SK-N-SH (cell line): ENCODE results near the gene PCED1B. TPM values are rescaled to one million over a fixed set of nuclear protein-coding genes. Genes with fewer than 3 reads are reported as not detected.

Experiments
- CTCF ChIA-PET: fragments of 300-600, 350-600 bp; formaldehyde crosslinking; extraction: SDS; loops from one replicate; lab custom pipeline; 2021; lab: Yijun Ruan, JAX
- POLR2A ChIA-PET: fragments of 350-600 bp; sonication (Branson Sonifier 250); formaldehyde crosslinking; extraction: SDS; loops from one replicate; lab custom pipeline; 2020; ENCODE audit warnings: antibody characterized with exemption, inconsistent platforms; lab: Yijun Ruan, JAX
- DNase-seq: peaks from one replicate; pipeline ENCODE4 v3.0.0; 2012
- H2AFZ ChIP-seq: fragments of 200-600 bp; sonication (generic); 2 replicates; pipeline ENCODE4 v1.8.1; 2016; ENCODE audit warnings: antibody characterized with exemption, mild to moderate bottlenecking, low read depth
- H3F3A ChIP-seq: fragments of 200-600 bp; sonication (generic); replicated peaks from 2 replicates; pipeline ENCODE3; 2016; ENCODE audit warnings: antibody characterized with exemption, mild to moderate bottlenecking; ENCODE audit not compliant: insufficient read depth
- H3K27ac ChIP-seq, 2 experiments: fragments of 200-500 bp in 1 of 2; fragments of 200-600 bp in 1 of 2; sonication (Bioruptor generic) in 1 of 2; sonication (generic), shearing (Covaris generic) in 1 of 2; 2 replicates each; pipeline versions ENCODE4 v1.5.1 to v1.6.1; 2014 to 2016; ENCODE audit warnings: low read depth in 2 of 2, inconsistent platforms in 1 of 2, low read length in 1 of 2, mild to moderate bottlenecking in 1 of 2, mixed read lengths in 1 of 2
- H3K27me3 ChIP-seq: fragments of 200-600 bp; sonication (generic), shearing (Covaris generic); 2 replicates; pipeline ENCODE4 v1.6.1; 2016; ENCODE audit warnings: mixed run types; ENCODE audit not compliant: insufficient read depth
- H3K36me3 ChIP-seq, 2 experiments: fragments of 200-500 bp in 1 of 2; fragments of 200-600 bp in 1 of 2; sonication (Bioruptor generic) in 1 of 2; sonication (generic) in 1 of 2; replicated peaks in 1 of 2; 2 replicates each; pipeline versions ENCODE3 to v1.5.1; 2014 to 2016; ENCODE audit warnings: low read length in 1 of 2, mild to moderate bottlenecking in 1 of 2; ENCODE audit not compliant: insufficient read depth in 2 of 2, control insufficient read depth in 1 of 2
- H3K4me1 ChIP-seq, 2 experiments: fragments of 200-500 bp in 1 of 2; fragments of 200-600 bp in 1 of 2; sonication (Bioruptor generic) in 1 of 2; sonication (generic), shearing (Covaris generic) in 1 of 2; 2 replicates each; pipeline versions ENCODE4 v1.5.1 to v1.6.1; 2014 to 2016; ENCODE audit warnings: low read depth in 1 of 2, low read length in 1 of 2, mixed run types in 1 of 2; ENCODE audit not compliant: insufficient read depth in 2 of 2, control insufficient read depth in 1 of 2
- H3K4me2 ChIP-seq: fragments of 200-600 bp; sonication (generic), shearing (Covaris generic); 2 replicates; pipeline ENCODE4 v1.6.1; 2017; ENCODE audit warnings: mixed run types
- H3K4me3 ChIP-seq, 2 experiments: fragments of 200-500 bp in 1 of 2; fragments of 200-600 bp in 1 of 2; sonication (Bioruptor generic) in 1 of 2; sonication (generic), shearing (Covaris generic) in 1 of 2; 2 replicates each; pipeline versions ENCODE4 v1.5.1 to v1.8.1; 2014 to 2016; ENCODE audit warnings: low read depth in 2 of 2, inconsistent platforms in 1 of 2, low read length in 1 of 2, mild to moderate bottlenecking in 1 of 2, mixed read lengths in 1 of 2, moderate library complexity in 1 of 2
- H3K79me2 ChIP-seq: fragments of 200-600 bp; sonication (generic); 2 replicates; pipeline ENCODE4 v1.8.1; 2017; ENCODE audit warnings: mild to moderate bottlenecking; ENCODE audit not compliant: insufficient read depth
- H3K9ac ChIP-seq: fragments of 200-600 bp; sonication (generic); 2 replicates; pipeline ENCODE4 v1.6.1; 2017; ENCODE audit warnings: mixed run types
- H3K9me2 ChIP-seq: fragments of 200-600 bp; sonication (generic); 2 replicates; pipeline ENCODE4 v1.6.1; 2017; ENCODE audit warnings: mixed run types
- H3K9me3 ChIP-seq: fragments of 200-600 bp; sonication (generic); 2 replicates; pipeline ENCODE4 v1.6.1; 2017; ENCODE audit warnings: mixed run types, mild to moderate bottlenecking, moderate library complexity
- H4K20me1 ChIP-seq: fragments of 200-600 bp; sonication (generic); 2 replicates; pipeline ENCODE4 v1.6.1; 2017; ENCODE audit warnings: mild to moderate bottlenecking, mixed run types; ENCODE audit not compliant: insufficient read depth
- CHD2 ChIP-seq: fragments of 150-350 bp; IDR thresholded peaks from 2 replicates; pipeline ENCODE4 v1.6.1; 2018; ENCODE audit warnings: low read length; ENCODE audit not compliant: partially characterized antibody
- EP300 ChIP-seq, 2 experiments: IDR thresholded peaks; 2 replicates each; pipeline versions ENCODE4 v1.4.0 to v1.6.1; 2012; ENCODE audit warnings: borderline replicate concordance in 1 of 2, low read depth in 1 of 2, low read length in 1 of 2
- EZH2phosphoT487 ChIP-seq: fragments of 200-600 bp; sonication (generic); IDR thresholded peaks from 2 replicates; pipeline ENCODE4 v1.6.1; 2017; ENCODE audit warnings: low read depth, mixed run types, mild to moderate bottlenecking, antibody characterized with exemption, moderate library complexity, borderline replicate concordance
- FOSL2 ChIP-seq: IDR thresholded peaks from 2 replicates; pipeline ENCODE4 v1.4.0; 2012; ENCODE audit warnings: low read depth, mild to moderate bottlenecking, moderate library complexity, borderline replicate concordance
- FOXJ3 ChIP-seq: sonication (generic); formaldehyde crosslinking; IDR thresholded peaks from 2 replicates; pipeline ENCODE4 v1.5.1; 2020; ENCODE audit warnings: mild to moderate bottlenecking, missing genetic modification reagents
- GATA2 ChIP-seq: sonication (generic); formaldehyde crosslinking; IDR thresholded peaks from 2 replicates; pipeline ENCODE4 v1.5.0; 2020; ENCODE audit warnings: mild to moderate bottlenecking, missing genetic modification reagents
- MEF2A ChIP-seq: IDR thresholded peaks from 2 replicates; pipeline ENCODE4 v1.4.0; 2012; ENCODE audit warnings: low read depth, borderline replicate concordance
- NFIC ChIP-seq: IDR thresholded peaks from 2 replicates; pipeline ENCODE4 v1.4.0; 2012; ENCODE audit warnings: borderline replicate concordance
- NRF1 ChIP-seq: IDR thresholded peaks from 2 replicates; pipeline ENCODE4 v1.6.1; 2012; ENCODE audit warnings: low read depth, mild to moderate bottlenecking, low read length
- POLR2AphosphoS5 ChIP-seq: IDR thresholded peaks from 2 replicates; pipeline ENCODE4 v1.6.1; 2012; ENCODE audit warnings: low read depth, low read length
- RCOR1 ChIP-seq: fragments of 150-350 bp; IDR thresholded peaks from 2 replicates; pipeline ENCODE4 v1.6.1; 2017; ENCODE audit warnings: antibody characterized with exemption, low read length
- RFX5 ChIP-seq: IDR thresholded peaks from 2 replicates; pipeline ENCODE4 v1.6.1; 2012; ENCODE audit warnings: mild to moderate bottlenecking, improper control_type of control experiment, low read length
- SIN3A ChIP-seq: IDR thresholded peaks from 2 replicates; pipeline ENCODE4 v1.6.1; 2012; ENCODE audit warnings: low read depth, mild to moderate bottlenecking, low read length, moderate library complexity, borderline replicate concordance
- SMC3 ChIP-seq: IDR thresholded peaks from 2 replicates; pipeline ENCODE4 v1.6.1; 2012; ENCODE audit warnings: low read depth, low read length, improper control_type of control experiment
- TAF1 ChIP-seq: IDR thresholded peaks from 2 replicates; pipeline ENCODE4 v1.6.1; 2012; ENCODE audit warnings: low read depth, mild to moderate bottlenecking, low read length, moderate library complexity, borderline replicate concordance
- TCF12 ChIP-seq: IDR thresholded peaks from 2 replicates; pipeline ENCODE4 v1.4.0; 2012
- YY1 ChIP-seq: IDR thresholded peaks from 2 replicates; pipeline ENCODE4 v1.4.0; 2012; ENCODE audit warnings: low read depth, mild to moderate bottlenecking
- polyA plus RNA-seq, 3 experiments: library from polyadenylated mRNA; depleted of rRNA; stranded (reverse); fragments of >200 nt; gene quantifications; 2 replicates each; pipeline ENCODE4 v1.2.3, GENCODE V29; 2012
- TF ChIP-seq, protein P1 (sequence below): fragments of 150-350 bp; IDR thresholded peaks from 2 replicates; pipeline ENCODE4 v1.6.1; 2016; ENCODE audit warnings: mild to moderate bottlenecking, low read depth, low read length
- TF ChIP-seq, protein P2 (sequence below): fragments of 200-600 bp; sonication (generic); IDR thresholded peaks from 2 replicates; pipeline ENCODE4 v1.6.1; 2017; ENCODE audit warnings: antibody characterized with exemption, mild to moderate bottlenecking, moderate library complexity
- TF ChIP-seq, protein P3 (sequence below): IDR thresholded peaks from 2 replicates; pipeline ENCODE4; 2012
- TF ChIP-seq, protein P4 (sequence below): IDR thresholded peaks from 2 replicates; pipeline ENCODE4 v1.4.0; 2012; ENCODE audit warnings: low read depth, borderline replicate concordance
- TF ChIP-seq, protein P5 (sequence below): IDR thresholded peaks from 2 replicates; pipeline ENCODE4 v1.4.0; 2012; ENCODE audit warnings: low read depth
- TF ChIP-seq, protein P6 (sequence below): fragments of 150-350 bp; IDR thresholded peaks from 2 replicates; pipeline ENCODE4 v1.6.1; 2017; ENCODE audit warnings: antibody characterized with exemption, low read length, low read depth, borderline replicate concordance

PCED1B gene
- polyA plus RNA-seq, 1 of the 3 experiments (the other 2 are of a cell fraction): 0.21 TPM

DNA sequence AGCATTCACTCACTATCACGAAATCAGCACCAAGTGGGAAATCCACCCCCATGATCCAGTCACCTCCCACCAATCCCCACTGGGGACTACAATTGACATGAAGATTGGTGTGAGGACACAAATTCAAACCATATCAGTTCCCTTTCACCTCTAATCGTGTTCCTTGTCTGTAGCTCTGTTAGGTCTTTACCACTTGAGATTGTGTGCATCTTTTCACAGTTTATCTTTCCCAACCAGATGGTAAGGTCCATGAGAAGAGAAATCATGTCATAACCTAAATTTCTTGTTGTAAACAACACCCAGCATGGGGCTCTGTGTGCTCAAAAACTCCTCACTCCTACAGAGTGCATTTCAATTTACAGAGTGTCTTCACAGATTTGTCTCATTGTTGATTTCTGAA is 27.1 kb upstream of the PCED1B start (continued):
- TF ChIP-seq, protein P1, sequence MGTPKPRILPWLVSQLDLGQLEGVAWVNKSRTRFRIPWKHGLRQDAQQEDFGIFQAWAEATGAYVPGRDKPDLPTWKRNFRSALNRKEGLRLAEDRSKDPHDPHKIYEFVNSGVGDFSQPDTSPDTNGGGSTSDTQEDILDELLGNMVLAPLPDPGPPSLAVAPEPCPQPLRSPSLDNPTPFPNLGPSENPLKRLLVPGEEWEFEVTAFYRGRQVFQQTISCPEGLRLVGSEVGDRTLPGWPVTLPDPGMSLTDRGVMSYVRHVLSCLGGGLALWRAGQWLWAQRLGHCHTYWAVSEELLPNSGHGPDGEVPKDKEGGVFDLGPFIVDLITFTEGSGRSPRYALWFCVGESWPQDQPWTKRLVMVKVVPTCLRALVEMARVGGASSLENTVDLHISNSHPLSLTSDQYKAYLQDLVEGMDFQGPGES: no peak
- TF ChIP-seq, protein P2, sequence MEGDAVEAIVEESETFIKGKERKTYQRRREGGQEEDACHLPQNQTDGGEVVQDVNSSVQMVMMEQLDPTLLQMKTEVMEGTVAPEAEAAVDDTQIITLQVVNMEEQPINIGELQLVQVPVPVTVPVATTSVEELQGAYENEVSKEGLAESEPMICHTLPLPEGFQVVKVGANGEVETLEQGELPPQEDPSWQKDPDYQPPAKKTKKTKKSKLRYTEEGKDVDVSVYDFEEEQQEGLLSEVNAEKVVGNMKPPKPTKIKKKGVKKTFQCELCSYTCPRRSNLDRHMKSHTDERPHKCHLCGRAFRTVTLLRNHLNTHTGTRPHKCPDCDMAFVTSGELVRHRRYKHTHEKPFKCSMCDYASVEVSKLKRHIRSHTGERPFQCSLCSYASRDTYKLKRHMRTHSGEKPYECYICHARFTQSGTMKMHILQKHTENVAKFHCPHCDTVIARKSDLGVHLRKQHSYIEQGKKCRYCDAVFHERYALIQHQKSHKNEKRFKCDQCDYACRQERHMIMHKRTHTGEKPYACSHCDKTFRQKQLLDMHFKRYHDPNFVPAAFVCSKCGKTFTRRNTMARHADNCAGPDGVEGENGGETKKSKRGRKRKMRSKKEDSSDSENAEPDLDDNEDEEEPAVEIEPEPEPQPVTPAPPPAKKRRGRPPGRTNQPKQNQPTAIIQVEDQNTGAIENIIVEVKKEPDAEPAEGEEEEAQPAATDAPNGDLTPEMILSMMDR: no peak
- TF ChIP-seq TAF1 (no peak), EP300 (IDR thresholded peaks at IDR 0.05; ENCODE audit: borderline replicate concordance in 1 of 2, low read depth in 1 of 2, low read length in 1 of 2) (no peak), RFX5 (no peak), MEF2A (no peak)

DNA sequence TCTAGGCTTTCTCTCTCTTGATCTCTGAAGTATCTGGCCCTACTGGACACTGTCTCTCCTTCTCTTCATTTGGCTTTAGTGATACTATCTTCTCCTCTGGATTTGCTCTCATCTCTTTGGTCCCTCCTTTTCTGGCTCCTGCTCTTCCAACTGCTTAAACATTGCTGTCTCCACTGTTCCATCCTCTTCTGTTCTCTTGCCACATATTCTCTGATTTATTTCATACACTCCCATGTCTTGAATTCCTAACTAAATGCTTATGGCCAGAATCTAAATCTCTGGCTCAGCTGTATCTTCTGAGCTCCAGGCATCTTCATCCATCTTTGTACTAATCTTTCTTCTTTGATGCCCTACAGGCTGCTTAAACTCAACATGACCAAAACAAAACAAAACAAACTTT is 25.5 kb upstream of the PCED1B start:
- no peak overlapping the region for H3K9ac ChIP-seq

More for the DNA sequence above, 25.5 kb upstream of the PCED1B start:
- Histone ChIP-seq H2AFZ (no peak overlapping the region), H3K4me3 (no peak overlapping the region), H3K4me1 (no peaks in the 10 kb centered on the region), H4K20me1 (no peaks in the 10 kb centered on the region)
- no peak for DNase-seq
- CTCF ChIA-PET: no interaction called here
- POLR2A ChIA-PET: no interaction called here
- no peak for TF ChIP-seq SMC3
- TF ChIP-seq TCF12: no peak
- TF ChIP-seq FOXJ3 (CRISPR knock-in tag): no peak
- no peak for TF ChIP-seq SIN3A
- TF ChIP-seq FOSL2: no peak
- TF ChIP-seq NFIC: no peak
- TF ChIP-seq CHD2: no peak
- no peak for TF ChIP-seq RCOR1
- TF ChIP-seq, protein P3, sequence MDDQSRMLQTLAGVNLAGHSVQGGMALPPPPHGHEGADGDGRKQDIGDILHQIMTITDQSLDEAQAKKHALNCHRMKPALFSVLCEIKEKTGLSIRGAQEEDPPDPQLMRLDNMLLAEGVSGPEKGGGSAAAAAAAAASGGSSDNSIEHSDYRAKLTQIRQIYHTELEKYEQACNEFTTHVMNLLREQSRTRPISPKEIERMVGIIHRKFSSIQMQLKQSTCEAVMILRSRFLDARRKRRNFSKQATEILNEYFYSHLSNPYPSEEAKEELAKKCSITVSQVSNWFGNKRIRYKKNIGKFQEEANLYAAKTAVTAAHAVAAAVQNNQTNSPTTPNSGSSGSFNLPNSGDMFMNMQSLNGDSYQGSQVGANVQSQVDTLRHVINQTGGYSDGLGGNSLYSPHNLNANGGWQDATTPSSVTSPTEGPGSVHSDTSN: no peak
- TF ChIP-seq, protein P4, sequence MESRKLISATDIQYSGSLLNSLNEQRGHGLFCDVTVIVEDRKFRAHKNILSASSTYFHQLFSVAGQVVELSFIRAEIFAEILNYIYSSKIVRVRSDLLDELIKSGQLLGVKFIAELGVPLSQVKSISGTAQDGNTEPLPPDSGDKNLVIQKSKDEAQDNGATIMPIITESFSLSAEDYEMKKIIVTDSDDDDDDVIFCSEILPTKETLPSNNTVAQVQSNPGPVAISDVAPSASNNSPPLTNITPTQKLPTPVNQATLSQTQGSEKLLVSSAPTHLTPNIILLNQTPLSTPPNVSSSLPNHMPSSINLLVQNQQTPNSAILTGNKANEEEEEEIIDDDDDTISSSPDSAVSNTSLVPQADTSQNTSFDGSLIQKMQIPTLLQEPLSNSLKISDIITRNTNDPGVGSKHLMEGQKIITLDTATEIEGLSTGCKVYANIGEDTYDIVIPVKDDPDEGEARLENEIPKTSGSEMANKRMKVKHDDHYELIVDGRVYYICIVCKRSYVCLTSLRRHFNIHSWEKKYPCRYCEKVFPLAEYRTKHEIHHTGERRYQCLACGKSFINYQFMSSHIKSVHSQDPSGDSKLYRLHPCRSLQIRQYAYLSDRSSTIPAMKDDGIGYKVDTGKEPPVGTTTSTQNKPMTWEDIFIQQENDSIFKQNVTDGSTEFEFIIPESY: no peak
- TF ChIP-seq EZH2phosphoT487: no peak
- TF ChIP-seq, protein P5, sequence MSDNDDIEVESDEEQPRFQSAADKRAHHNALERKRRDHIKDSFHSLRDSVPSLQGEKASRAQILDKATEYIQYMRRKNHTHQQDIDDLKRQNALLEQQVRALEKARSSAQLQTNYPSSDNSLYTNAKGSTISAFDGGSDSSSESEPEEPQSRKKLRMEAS: no peak
- no peak for TF ChIP-seq NRF1
- TF ChIP-seq, protein P6, sequence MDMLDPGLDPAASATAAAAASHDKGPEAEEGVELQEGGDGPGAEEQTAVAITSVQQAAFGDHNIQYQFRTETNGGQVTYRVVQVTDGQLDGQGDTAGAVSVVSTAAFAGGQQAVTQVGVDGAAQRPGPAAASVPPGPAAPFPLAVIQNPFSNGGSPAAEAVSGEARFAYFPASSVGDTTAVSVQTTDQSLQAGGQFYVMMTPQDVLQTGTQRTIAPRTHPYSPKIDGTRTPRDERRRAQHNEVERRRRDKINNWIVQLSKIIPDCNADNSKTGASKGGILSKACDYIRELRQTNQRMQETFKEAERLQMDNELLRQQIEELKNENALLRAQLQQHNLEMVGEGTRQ: no peak
- no peak for TF ChIP-seq GATA2 (CRISPR knock-in tag)
- no peak for TF ChIP-seq POLR2AphosphoS5
- TF ChIP-seq YY1: no peak
- TF ChIP-seq, all 33 proteins: peak for 0
- H3K79me2 ChIP-seq: no peaks in the 10 kb centered on the region
- H3K27me3 ChIP-seq: peaks cover 5% of the 10 kb centered on the region; the same call in 1 of the 2 replicates
- H3K36me3 ChIP-seq: no peaks in the 10 kb centered on the region
- H3K9me2 ChIP-seq: no peaks in the 10 kb centered on the region
- no peak overlapping the region for H3K4me2 ChIP-seq
- no peak overlapping the region for H3K27ac ChIP-seq
- no peaks in the 10 kb centered on the region for H3F3A ChIP-seq
- H3K9me3 ChIP-seq: 0 out of 2 replicates have a peak, but pooled peaks cover 3% of the 10 kb centered on the region
